Chondrocyte (in vitro differentiated cells): ENCODE results near the gene RGS6. TPM values are rescaled to one million over a fixed set of nuclear protein-coding genes. Genes with fewer than 3 reads are reported as not detected.

ENCODE experiments used
- DNase-seq: peaks from one replicate; pipeline ENCODE4 v3.0.0; 2021; ENCODE audit warnings: mixed read lengths, low spot score
- H3K27ac Mint-ChIP-seq: one replicate; pipeline ENCODE4 v1.8.0; 2021; ENCODE audit warnings: mild to moderate bottlenecking, moderate library complexity, mixed read lengths; ENCODE audit not compliant: unreplicated experiment
- H3K27me3 Mint-ChIP-seq: 2 replicates; pipeline ENCODE4 v1.8.0; 2021; ENCODE audit warnings: low read depth, mixed read lengths
- H3K36me3 Mint-ChIP-seq: 2 replicates; pipeline ENCODE4 v1.8.0; 2021; ENCODE audit warnings: low read depth, mixed read lengths
- H3K4me1 Mint-ChIP-seq: 2 replicates; pipeline ENCODE4 v1.8.0; 2021; ENCODE audit warnings: low read depth, mild to moderate bottlenecking, mixed read lengths
- H3K4me3 Mint-ChIP-seq: one replicate; pipeline ENCODE4 v1.8.0; 2021; ENCODE audit warnings: mild to moderate bottlenecking, moderate library complexity, mixed read lengths; ENCODE audit not compliant: unreplicated experiment
- H3K9me3 Mint-ChIP-seq: 2 replicates; pipeline ENCODE4 v1.8.0; 2021; ENCODE audit warnings: low read depth, mixed read lengths
- CTCF ChIP-seq: fragments of 200-600 bp; sonication (generic); IDR thresholded peaks from 2 replicates; pipeline ENCODE4 v1.5.0; 2021; ENCODE audit warnings: antibody characterized with exemption, mild to moderate bottlenecking, moderate library complexity
- total RNA-seq: library from RNA; stranded (reverse); gene quantifications from 3 replicates; pipeline ENCODE4 v1.2.1, GENCODE V29; 2021

The RGS6 gene
- total RNA-seq, 1 donor from 2014 or later, result 0.12 TPM

DNA sequence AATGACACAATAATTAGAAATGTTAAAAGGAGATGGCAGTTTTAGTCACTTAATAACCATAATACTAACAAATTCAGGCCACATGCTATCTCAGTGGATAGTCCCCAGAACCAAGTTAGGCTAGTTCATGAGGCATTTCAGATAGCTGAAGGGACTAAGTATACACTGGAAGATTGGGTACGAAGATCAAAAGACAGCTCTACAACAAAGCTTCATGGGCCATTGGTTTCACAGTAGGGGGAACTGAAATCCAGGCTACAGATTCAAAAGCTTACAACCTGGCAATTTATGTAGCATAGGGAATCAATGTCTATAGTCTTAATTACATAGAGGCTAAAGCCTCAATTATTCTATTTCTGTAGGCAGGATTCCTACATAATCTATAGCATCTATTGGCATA is 343.0 kb downstream of the RGS6 start:
- H3K27ac Mint-ChIP-seq, result no peak overlapping the region
- H3K36me3 Mint-ChIP-seq, result no peaks in the 10 kb centered on the region
- no peak overlapping the region for H3K4me3 Mint-ChIP-seq
- peaks cover 2% of the 10 kb centered on the region for H3K27me3 Mint-ChIP-seq
- DNase-seq, result no peak
- no peaks in the 10 kb centered on the region for H3K4me1 Mint-ChIP-seq
- peaks cover 4% of the 10 kb centered on the region for H3K9me3 Mint-ChIP-seq
- TF ChIP-seq CTCF, result no peak

GRCh38 chr14:72278316-72278715 is 346.1 kb downstream of the RGS6 start:
- Mint-ChIP-seq H3K4me3 (no peak overlapping the region), H3K9me3 (peaks cover 5% of the 10 kb centered on the region), H3K4me1 (no peaks in the 10 kb centered on the region), H3K27me3 (no peaks in the 10 kb centered on the region), H3K36me3 (no peaks in the 10 kb centered on the region), H3K27ac (no peak overlapping the region)
- no peak for DNase-seq
- no peak for TF ChIP-seq CTCF

- H3K36me3 Mint-ChIP-seq, result no peaks in the 10 kb centered on the region
- H3K9me3 Mint-ChIP-seq, result peaks cover 25% of the 10 kb centered on the region
Observed at GRCh38 chr14:72284176-72284575, 351.9 kb downstream of the RGS6 start.

DNA sequence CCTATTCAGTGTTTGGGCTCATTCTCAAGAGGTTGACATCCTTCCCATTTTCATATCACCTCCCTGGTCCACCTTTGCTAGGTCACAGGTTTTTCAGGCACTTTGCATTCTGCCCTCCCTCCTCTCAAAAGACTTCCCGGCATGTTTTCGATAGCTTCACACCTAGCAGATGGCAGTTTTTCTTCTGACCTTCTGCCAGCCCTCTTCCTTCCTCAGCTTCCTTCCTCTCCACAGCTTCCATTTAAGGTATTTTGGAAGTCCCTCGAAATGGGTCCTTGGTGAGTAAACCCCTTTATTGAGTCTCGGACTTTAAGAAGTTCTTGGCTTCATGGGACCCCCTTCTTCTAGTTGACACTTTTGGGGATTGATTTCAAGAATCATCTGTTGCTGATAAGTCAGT is 358.0 kb downstream of the RGS6 start:
- DNase-seq, result no peak
- Mint-ChIP-seq H3K4me1 (no peaks in the 10 kb centered on the region), H3K27ac (no peak overlapping the region), H3K9me3 (peaks cover 12% of the 10 kb centered on the region), H3K27me3 (peaks cover 22% of the 10 kb centered on the region), H3K4me3 (no peak overlapping the region), H3K36me3 (no peaks in the 10 kb centered on the region)
- no peak for TF ChIP-seq CTCF

More at GRCh38 chr14:72284176-72284575, 351.9 kb downstream of the RGS6 start:
- Mint-ChIP-seq H3K4me3 (no peak overlapping the region), H3K4me1 (no peaks in the 10 kb centered on the region), H3K27ac (no peak overlapping the region), H3K27me3 (peaks cover under 1% of the 10 kb centered on the region)
- DNase-seq, result no peak
- no peak for TF ChIP-seq CTCF

DNA sequence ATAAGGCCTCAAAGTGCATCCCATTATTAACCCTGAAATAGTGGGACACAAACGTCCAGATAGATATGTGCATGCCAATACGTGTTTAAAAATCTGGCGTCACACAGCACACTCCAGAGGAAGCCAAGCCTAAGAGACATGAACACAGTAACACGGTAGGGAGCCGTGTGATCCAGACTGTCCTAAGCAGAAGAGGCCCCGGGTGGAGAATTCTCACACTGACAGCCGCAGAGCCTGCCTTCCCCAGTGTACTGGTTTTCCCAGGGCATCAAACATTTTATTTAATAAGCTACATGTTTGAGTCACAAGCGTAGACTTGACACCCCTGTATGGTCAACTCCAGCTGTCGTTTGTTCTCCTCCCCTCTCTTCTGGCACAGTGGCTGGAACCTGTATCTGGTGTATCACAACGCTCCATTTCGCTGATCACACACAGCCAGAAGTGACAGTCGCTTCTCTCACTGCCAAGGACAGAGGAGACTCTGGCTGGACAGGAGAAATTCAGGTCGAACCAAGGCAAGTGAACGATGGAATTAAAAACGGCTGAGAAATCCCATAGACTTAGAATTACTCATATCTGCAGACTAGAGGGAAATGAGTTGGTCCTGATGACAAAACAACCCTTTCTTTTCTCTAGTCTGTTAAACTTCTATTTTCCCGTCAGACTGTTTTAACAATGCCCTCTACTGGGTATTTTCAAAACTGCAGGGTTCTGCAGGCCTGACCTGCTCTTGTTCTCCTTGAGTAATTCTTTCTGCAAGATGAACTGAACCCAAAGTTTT is 359.9 kb downstream of the RGS6 start:
- TF ChIP-seq CTCF, result peak; percentile 80
- no peak overlapping the region for H3K4me3 Mint-ChIP-seq
- no peaks in the 10 kb centered on the region for H3K4me1 Mint-ChIP-seq
- H3K9me3 Mint-ChIP-seq, result peaks cover 3% of the 10 kb centered on the region
- peaks cover 22% of the 10 kb centered on the region for H3K27me3 Mint-ChIP-seq
- no peak overlapping the region for H3K27ac Mint-ChIP-seq
- no peak for DNase-seq
- H3K36me3 Mint-ChIP-seq, result no peaks in the 10 kb centered on the region
